Body of pancreas (tissue), 4 donors: Measurements from ENCODE around the gene ANXA8. TPM values are rescaled to one million over a fixed set of nuclear protein-coding genes. Genes with fewer than 3 reads are reported as not detected.

Experiments used
- ATAC-seq: fragments of 150-250 bp; one replicate; pipeline ENCODE4 v1.9.1; 2016
- DNase-seq, 4 donors: peaks; one replicate each; pipeline ENCODE4 v3.0.0-alpha.2; 2019
- H3K27ac ChIP-seq, 4 donors: fragments of 200-600 bp; sonication (generic); 1 replicate in 3 of 4; 2 replicates in 1 of 4; pipeline versions ENCODE4 v1.5.1 to v1.6.1; 2016 to 2019; ENCODE audit warnings: mild to moderate bottlenecking in 1 of 4, mixed read lengths in 1 of 4, moderate library complexity in 1 of 4
- H3K27me3 ChIP-seq, 2 donors: fragments of 200-600 bp; sonication (generic); one replicate each; pipeline ENCODE4 v1.6.0; 2016; ENCODE audit warnings: mild to moderate bottlenecking in 1 of 2
- H3K36me3 ChIP-seq, 2 donors: fragments of 200-600 bp; sonication (generic); replicated peaks in 1 of 2; 2 replicates each; pipeline ENCODE4 v1.5.1; 2016; ENCODE audit warnings: low read depth in 2 of 2; ENCODE audit not compliant: insufficient read depth in 1 of 2
- H3K4me1 ChIP-seq: fragments of 200-600 bp; sonication (generic); one replicate; pipeline ENCODE4 v1.6.0; 2016
- H3K4me3 ChIP-seq, 2 donors: fragments of 200-600 bp; sonication (generic); 1 replicate in 1 of 2; 2 replicates in 1 of 2; pipeline ENCODE4 v1.5.1; 2016 to 2019
- H3K9me3 ChIP-seq, 3 donors: fragments of 200-600 bp; sonication (generic); 1 replicate in 2 of 3; 2 replicates in 1 of 3; pipeline ENCODE4 v1.5.1; 2016
- POLR2A ChIP-seq, 3 donors: fragments of 450-650 bp; IDR thresholded peaks; one replicate each; pipeline ENCODE4 v1.6.1; 2016; ENCODE audit warnings: antibody characterized with exemption in 3 of 3, mild to moderate bottlenecking in 2 of 3
- WGBS, 2 donors: methylation state at CpG; one replicate each; pipeline ENCODE4 v1.1.5; 2017; 5-methylcytosine and 5-hydroxymethylcytosine counted together
- intact Hi-C: fragments of 100-400 bp; cut with DNase I; formaldehyde crosslinking; loops from one replicate; pipeline ENCODE4 v1.15.1; 2023
- total RNA-seq, 2 donors: library from RNA; depleted of rRNA; stranded (reverse); fragments of >200 nt; gene quantifications; one replicate each; pipeline ENCODE4 v1.1.0, GENCODE V29; 2016
- TF ChIP-seq, protein P1 (sequence below), 7 experiments: fragments of 450-650 bp in 4 of 7; fragments of 200-600 bp in 3 of 7; sonication (generic) in 3 of 7; IDR thresholded peaks; one replicate each; pipeline ENCODE4 v1.5.1; 2016 to 2019; ENCODE audit warnings: antibody characterized with exemption in 7 of 7

The ANXA8 gene
- total RNA-seq, 2 donors from 2014 or later = not detected

DNA sequence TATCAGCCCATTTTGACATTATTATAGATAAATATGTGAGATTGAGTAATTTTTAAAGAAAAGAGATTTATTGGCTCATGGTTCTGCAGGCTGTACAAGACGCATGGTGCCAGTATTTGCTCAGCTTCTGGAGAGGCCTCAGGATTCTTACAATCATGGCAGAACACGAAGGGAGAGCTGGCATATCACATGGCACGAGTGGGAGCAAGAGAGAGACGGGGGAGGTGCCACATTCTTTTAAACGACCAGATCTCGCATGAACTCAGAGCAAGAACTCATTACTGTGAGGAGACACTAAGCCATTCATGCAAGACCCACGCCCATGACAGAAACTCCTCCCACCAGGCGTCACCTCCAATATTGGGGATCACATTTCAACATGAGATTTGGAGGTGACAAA, 59.7 kb downstream of the ANXA8 start:
- TF ChIP-seq, protein P1, sequence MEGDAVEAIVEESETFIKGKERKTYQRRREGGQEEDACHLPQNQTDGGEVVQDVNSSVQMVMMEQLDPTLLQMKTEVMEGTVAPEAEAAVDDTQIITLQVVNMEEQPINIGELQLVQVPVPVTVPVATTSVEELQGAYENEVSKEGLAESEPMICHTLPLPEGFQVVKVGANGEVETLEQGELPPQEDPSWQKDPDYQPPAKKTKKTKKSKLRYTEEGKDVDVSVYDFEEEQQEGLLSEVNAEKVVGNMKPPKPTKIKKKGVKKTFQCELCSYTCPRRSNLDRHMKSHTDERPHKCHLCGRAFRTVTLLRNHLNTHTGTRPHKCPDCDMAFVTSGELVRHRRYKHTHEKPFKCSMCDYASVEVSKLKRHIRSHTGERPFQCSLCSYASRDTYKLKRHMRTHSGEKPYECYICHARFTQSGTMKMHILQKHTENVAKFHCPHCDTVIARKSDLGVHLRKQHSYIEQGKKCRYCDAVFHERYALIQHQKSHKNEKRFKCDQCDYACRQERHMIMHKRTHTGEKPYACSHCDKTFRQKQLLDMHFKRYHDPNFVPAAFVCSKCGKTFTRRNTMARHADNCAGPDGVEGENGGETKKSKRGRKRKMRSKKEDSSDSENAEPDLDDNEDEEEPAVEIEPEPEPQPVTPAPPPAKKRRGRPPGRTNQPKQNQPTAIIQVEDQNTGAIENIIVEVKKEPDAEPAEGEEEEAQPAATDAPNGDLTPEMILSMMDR (IDR thresholded peaks at IDR 0.05) = no peak
- no peak for TF ChIP-seq POLR2A (IDR thresholded peaks at IDR 0.05)
- Histone ChIP-seq H3K27me3 (no peaks in the 10 kb centered on the region), H3K36me3 (no peaks in the 10 kb centered on the region), H3K9me3 (no peaks in the 10 kb centered on the region), H3K4me1 (no peaks in the 10 kb centered on the region), H3K4me3 (no peak overlapping the region), H3K27ac (no peak overlapping the region)
- no peak for ATAC-seq
- no peak for DNase-seq
- intact Hi-C loops = no loop called here
- 56 to 66% methylated on average over 8 of the region's 8 CpGs for WGBS, 2 donors

DNA sequence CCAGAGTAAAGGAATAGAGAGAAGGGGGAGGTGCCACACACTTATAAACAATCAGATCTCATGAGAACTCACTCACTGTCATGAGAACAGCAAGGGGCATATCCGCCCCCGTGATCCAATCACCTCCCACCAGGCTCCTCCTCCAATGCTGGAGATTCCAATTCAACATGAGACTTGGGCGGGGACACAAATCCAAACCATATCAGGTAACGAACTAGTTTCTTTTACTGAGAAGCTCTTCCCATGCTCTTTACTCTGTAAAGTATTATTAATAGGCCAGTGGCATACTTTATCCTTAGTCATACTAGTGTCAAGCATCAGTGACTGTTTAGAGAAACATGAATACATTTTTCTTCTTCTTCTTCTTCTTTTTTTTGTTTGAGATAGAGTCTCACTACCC, 60.4 kb downstream of the ANXA8 start:
- no peak overlapping the region for H3K4me3 ChIP-seq
- no peaks in the 10 kb centered on the region for H3K27me3 ChIP-seq
- no peak overlapping the region for H3K27ac ChIP-seq
- intact Hi-C loops = no loop called here
- no peak for DNase-seq
- H3K9me3 ChIP-seq = no peaks in the 10 kb centered on the region
- TF ChIP-seq POLR2A (IDR thresholded peaks at IDR 0.05) = no peak
- TF ChIP-seq, protein P1 (IDR thresholded peaks at IDR 0.05) = no peak
- WGBS, 2 donors = 77 to 81% methylated on average over 4 of the region's 4 CpGs
- H3K36me3 ChIP-seq = no peaks in the 10 kb centered on the region
- ATAC-seq = no peak
- no peaks in the 10 kb centered on the region for H3K4me1 ChIP-seq

DNA sequence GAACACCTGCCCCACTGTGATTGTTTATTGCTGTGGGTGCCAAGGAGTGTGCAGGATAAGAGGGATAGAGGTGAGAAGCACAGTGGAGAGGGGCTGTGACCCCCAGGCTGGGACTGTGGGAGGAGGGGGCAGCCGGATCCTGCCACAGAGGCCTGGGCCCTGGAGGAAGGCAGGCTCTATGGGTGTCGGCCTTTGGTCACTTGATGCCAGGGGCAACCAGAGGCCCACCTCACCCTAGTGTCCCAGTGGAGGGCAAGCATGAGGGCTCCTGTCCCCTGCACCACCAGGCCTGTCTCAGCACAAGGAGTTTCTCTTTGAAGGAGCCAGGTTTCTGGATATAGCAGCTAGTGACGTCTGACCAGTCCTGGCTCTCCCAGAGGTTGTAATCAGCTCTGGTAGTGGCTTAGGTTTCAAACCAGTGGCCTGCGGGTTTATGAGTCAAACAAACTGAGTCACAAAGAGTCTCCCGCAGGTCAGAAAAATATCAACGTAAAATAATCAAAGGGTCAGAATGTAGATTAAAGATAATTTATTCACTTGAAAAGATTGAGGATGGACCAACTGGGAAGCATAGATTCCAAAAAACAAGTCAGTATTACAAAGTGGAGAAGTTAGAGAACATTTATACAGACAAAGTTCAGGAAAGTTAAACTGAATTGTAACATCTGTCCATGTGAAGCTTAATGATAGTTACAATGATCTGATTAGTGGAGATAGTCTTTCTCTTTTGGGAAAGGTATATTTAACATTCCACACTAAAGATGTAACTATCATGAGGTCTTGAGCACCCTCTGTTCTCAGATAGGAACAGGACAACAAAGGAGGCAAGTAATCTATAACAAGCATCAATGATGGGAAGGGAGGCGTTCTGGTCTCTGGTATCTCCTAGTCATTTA, 62.6 kb downstream of the ANXA8 start:
- Histone ChIP-seq H3K4me1 (no peaks in the 10 kb centered on the region), H3K9me3 (no peaks in the 10 kb centered on the region), H3K27ac (no peak overlapping the region), H3K27me3 (no peaks in the 10 kb centered on the region), H3K4me3 (no peak overlapping the region), H3K36me3 (no peaks in the 10 kb centered on the region)
- ATAC-seq (no peak), DNase-seq (no peak)
- intact Hi-C loops = no loop called here
- TF ChIP-seq, protein P1 (IDR thresholded peaks at IDR 0.05) = no peak
- TF ChIP-seq POLR2A (IDR thresholded peaks at IDR 0.05) = no peak
- 77 to 82% methylated on average over 6 to 7 of the region's 7 CpGs for WGBS, 2 donors

DNA sequence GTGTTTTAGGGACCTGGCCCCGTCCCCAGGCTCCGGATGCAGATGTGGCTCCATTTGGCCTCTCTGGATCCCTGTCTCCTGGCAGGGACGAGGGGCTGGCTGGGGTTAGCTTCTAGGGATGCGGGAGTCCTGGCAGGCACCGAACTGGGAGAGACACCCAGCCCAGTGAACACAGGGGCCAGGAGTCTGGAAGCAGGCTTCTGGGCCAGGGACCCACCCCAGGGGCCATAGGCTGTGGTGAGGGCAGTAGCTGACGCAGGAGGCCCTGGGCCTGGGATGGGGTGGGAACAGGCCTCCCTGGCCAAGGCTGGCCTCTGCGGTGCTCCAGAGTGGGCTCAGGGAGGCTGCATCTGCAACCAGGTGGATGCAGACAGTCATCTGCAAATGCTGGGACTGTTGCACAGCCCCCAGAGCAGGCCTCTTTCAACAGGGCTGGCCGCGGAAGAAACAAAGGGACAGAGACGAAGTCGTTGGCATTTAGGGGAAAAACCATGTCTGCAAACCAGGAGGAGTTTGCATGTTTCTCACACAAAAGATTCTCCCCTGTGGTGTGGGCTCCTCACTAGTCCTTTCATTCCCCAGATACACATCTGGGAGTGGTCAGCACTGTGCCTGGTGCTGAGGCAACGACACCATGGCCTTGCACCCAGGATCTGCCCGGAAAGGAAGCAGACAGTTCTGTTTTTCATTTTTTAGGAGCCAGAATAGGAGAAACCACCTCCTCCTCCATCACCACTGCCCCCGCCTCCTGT, 63.4 kb downstream of the ANXA8 start:
- intact Hi-C loops = no loop called here
- no peak overlapping the region for H3K4me3 ChIP-seq
- no peak for ATAC-seq
- 73 to 80% methylated on average over 8 to 14 of the region's 14 CpGs for WGBS, 2 donors
- no peaks in the 10 kb centered on the region for H3K36me3 ChIP-seq
- no peak for DNase-seq
- no peak overlapping the region for H3K27ac ChIP-seq
- H3K27me3 ChIP-seq = no peaks in the 10 kb centered on the region
- no peak for TF ChIP-seq POLR2A (IDR thresholded peaks at IDR 0.05)
- TF ChIP-seq, protein P1 (IDR thresholded peaks at IDR 0.05) = no peak
- H3K4me1 ChIP-seq = no peaks in the 10 kb centered on the region
- no peaks in the 10 kb centered on the region for H3K9me3 ChIP-seq
